ENCODE results near the gene MGME1. TPM values are rescaled to one million over a fixed set of nuclear protein-coding genes. Genes with fewer than 3 reads are reported as not detected.

Gene MGME1
- total RNA-seq, 2 donors from 2014 or later, result 7.4 to 8.8 TPM

GRCh38 chr20:17951323-17951722 is 17.5 kb upstream of the MGME1 start:
- no peaks in the 10 kb centered on the region for H3K27me3 ChIP-seq (replicated peaks; ENCODE audit: insufficient read depth)
- TF ChIP-seq, protein P1, sequence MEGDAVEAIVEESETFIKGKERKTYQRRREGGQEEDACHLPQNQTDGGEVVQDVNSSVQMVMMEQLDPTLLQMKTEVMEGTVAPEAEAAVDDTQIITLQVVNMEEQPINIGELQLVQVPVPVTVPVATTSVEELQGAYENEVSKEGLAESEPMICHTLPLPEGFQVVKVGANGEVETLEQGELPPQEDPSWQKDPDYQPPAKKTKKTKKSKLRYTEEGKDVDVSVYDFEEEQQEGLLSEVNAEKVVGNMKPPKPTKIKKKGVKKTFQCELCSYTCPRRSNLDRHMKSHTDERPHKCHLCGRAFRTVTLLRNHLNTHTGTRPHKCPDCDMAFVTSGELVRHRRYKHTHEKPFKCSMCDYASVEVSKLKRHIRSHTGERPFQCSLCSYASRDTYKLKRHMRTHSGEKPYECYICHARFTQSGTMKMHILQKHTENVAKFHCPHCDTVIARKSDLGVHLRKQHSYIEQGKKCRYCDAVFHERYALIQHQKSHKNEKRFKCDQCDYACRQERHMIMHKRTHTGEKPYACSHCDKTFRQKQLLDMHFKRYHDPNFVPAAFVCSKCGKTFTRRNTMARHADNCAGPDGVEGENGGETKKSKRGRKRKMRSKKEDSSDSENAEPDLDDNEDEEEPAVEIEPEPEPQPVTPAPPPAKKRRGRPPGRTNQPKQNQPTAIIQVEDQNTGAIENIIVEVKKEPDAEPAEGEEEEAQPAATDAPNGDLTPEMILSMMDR (IDR thresholded peaks at IDR 0.05), result no peak
- no peak overlapping the region for H3K27ac ChIP-seq
- H3K4me3 ChIP-seq, result no peak overlapping the region
- no peaks in the 10 kb centered on the region for H3K9me3 ChIP-seq
- DNase-seq (ENCODE audit: low spot score) (no peak), ATAC-seq (ENCODE audit: insufficient number of reproducible peaks, low FRiP score, low read depth) (no peak)
- peaks cover 73% of the 10 kb centered on the region for H3K36me3 ChIP-seq
- H3K4me1 ChIP-seq (ENCODE audit: control insufficient read depth in 1 of 2, low read depth in 2 of 2), result no peaks in the 10 kb centered on the region

DNA sequence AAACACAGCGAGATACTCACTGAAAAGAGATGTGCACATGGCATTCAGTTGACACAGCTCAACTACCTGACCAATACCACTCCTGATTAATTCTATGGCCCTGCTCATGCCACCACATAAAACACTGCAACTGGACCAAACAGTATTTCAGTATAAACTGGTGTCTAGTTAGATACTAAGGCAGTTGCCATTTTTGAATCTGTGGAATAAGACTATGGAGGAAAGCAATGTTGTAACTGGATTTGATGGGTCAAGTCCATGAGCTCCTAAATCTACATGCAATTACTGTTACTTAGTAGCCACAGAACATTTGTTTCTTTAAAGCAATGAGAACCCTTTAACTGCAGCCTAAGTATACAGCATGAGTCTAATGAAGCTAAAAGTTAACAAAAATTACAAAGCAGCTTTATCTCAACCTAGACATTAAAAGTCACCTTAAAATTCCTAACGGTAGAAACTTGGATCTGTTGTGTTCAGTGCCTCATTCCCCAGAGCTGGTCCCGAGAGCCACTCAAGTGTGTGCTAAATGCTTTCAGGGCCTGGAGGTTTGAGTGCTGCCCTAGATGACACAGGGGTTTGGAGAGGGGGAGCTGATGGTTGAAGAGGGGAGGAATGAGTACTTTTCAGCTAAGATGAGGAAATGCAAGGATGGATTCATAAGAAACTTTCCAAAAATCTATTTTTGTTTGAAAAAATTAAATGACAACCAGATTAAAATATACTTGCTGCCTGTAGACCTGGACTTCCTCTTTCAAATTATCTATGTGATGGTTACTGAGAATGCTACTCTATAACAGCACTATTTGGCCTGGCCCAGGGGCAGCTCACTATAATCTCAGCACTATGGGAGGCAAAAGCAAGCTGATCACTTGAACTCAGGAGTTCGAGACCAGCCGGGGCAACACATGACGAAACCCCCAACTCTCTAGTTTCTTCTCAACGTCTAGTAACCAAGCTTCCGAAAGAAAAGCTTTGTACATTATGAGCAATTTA is 15.8 kb upstream of the MGME1 start:
- no peak for DNase-seq (ENCODE audit: low spot score)
- no peak overlapping the region for H3K4me3 ChIP-seq
- TF ChIP-seq, protein P1 (IDR thresholded peaks at IDR 0.05), result no peak
- no peaks in the 10 kb centered on the region for H3K27me3 ChIP-seq (replicated peaks; ENCODE audit: insufficient read depth)
- peaks cover 59% of the 10 kb centered on the region for H3K36me3 ChIP-seq
- no peaks in the 10 kb centered on the region for H3K9me3 ChIP-seq
- no peak for ATAC-seq (ENCODE audit: insufficient number of reproducible peaks, low FRiP score, low read depth)
- no peak overlapping the region for H3K27ac ChIP-seq
- H3K4me1 ChIP-seq (ENCODE audit: control insufficient read depth in 1 of 2, low read depth in 2 of 2), result peaks cover 4 to 6% of the 10 kb centered on the region in 2 donors

DNA sequence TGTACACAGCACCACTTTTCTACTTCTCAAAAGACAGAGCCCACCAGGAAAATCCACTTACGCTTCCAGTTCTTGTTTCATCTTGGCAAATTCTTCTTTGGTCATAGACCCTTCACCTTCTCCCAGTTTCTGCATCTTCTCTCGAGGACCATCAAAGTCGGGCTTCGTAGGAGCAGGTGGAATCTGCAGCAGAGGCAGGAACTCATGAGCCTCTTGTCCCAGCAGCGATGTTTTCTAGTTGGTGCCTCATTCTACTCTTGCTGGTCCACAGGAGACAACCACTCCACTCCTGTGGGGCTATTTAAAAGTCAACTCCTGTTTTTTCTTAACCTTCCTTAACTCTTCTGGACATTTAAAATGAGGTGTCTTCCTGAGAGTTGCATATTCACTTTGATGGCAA is 14.9 kb upstream of the MGME1 start:
- Histone ChIP-seq H3K36me3 (peaks cover 51% of the 10 kb centered on the region), H3K4me3 (no peak overlapping the region), H3K9me3 (no peaks in the 10 kb centered on the region), H3K27me3 (replicated peaks; ENCODE audit: insufficient read depth) (no peaks in the 10 kb centered on the region), H3K27ac (no peak overlapping the region), H3K4me1 (ENCODE audit: control insufficient read depth in 1 of 2, low read depth in 2 of 2) (peaks cover 14 to 16% of the 10 kb centered on the region in 2 donors)
- DNase-seq (ENCODE audit: low spot score), result no peak
- no peak for ATAC-seq (ENCODE audit: insufficient number of reproducible peaks, low FRiP score, low read depth)
- TF ChIP-seq, protein P1 (IDR thresholded peaks at IDR 0.05), result no peak

- no peak for ATAC-seq (ENCODE audit: insufficient number of reproducible peaks, low FRiP score, low read depth)
- Histone ChIP-seq H3K27ac (no peak overlapping the region), H3K27me3 (replicated peaks; ENCODE audit: insufficient read depth) (no peaks in the 10 kb centered on the region), H3K9me3 (no peaks in the 10 kb centered on the region), H3K4me1 (ENCODE audit: control insufficient read depth in 1 of 2, low read depth in 2 of 2) (peaks cover 20 to 29% of the 10 kb centered on the region in 2 donors), H3K36me3 (peaks cover 38% of the 10 kb centered on the region), H3K4me3 (no peak overlapping the region)
- TF ChIP-seq, protein P1 (IDR thresholded peaks at IDR 0.05), result no peak
- DNase-seq (ENCODE audit: low spot score), result no peak
Measured at GRCh38 chr20:17955302-17955701, 13.5 kb upstream of the MGME1 start.

- Histone ChIP-seq H3K36me3 (peaks cover 29% of the 10 kb centered on the region), H3K27ac (no peak overlapping the region), H3K9me3 (no peaks in the 10 kb centered on the region), H3K27me3 (replicated peaks; ENCODE audit: insufficient read depth) (no peaks in the 10 kb centered on the region), H3K4me1 (ENCODE audit: control insufficient read depth in 1 of 2, low read depth in 2 of 2) (peaks cover 22 to 38% of the 10 kb centered on the region in 2 donors), H3K4me3 (no peak overlapping the region)
- no peak for DNase-seq (ENCODE audit: low spot score)
- no peak for ATAC-seq (ENCODE audit: insufficient number of reproducible peaks, low FRiP score, low read depth)
- TF ChIP-seq, protein P1 (IDR thresholded peaks at IDR 0.05), result no peak
Measured at GRCh38 chr20:17956099-17956685, 12.6 kb upstream of the MGME1 start.
